ENCODE measurements around the gene ZNF385D.

ZNF385D gene

GRCh38 chr3:21750831-21751391, at the start of gene ZNF385D:
TSS of gene ZNF385D (minus strand) at chr3:21751210. CDS start at chr3:21750916, 294 bp downstream.
- peak; percentile 21 for DNase-seq

DNA sequence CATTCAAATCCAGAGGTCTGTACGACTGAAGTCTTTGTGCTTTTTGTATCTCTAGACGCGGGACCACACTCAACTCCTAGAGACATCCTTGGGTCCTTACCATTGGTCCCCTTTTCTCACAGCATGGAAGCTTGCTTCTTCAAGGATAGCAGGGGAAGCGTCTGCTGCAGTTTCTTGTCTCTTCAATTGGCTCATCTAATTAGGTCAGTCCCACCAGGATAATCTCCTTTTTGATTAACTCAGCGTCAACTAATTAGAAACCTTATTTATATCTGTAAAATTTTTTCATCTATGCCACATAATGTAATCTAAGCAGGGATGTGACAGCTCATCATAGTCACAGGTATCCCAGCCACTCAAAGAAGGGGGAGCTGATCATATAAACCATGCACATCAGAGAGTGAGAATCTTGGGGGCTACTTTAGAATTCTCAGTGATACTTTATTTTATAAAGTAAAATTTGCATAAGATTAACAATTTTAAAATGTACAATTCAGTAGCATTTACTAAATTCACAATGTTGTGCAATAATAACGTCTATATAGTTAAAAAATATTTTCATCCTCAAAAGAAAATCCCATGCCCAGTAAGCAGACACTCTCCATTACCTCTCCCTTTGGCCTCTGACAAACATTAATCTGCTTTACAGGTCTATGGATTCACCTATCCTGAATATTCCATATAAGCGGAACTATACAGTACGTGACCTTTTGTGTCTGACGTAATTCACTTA, 47.5 kb upstream of the ZNF385D start:
- DNase-seq, result no peak

DNA sequence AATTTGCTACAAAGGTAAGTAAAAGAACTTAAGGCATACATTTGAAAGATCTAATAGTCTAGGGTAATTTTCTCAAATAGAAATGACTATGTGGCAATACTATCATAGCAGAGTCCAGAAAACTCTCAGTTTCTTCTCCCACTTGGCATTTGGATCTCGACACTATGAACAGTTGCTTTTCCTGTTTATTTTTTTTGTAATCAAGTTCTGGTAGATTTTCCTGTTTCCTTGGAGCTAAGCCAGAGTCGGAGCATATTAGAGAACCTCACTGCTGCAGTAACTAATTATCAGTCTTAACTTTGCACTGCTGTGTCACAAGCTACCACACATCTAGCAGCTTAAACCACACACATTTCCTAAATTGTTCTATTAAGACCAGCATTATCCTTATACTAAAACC, 44.9 kb upstream of the ZNF385D start:
- DNase-seq, result no peak

DNA sequence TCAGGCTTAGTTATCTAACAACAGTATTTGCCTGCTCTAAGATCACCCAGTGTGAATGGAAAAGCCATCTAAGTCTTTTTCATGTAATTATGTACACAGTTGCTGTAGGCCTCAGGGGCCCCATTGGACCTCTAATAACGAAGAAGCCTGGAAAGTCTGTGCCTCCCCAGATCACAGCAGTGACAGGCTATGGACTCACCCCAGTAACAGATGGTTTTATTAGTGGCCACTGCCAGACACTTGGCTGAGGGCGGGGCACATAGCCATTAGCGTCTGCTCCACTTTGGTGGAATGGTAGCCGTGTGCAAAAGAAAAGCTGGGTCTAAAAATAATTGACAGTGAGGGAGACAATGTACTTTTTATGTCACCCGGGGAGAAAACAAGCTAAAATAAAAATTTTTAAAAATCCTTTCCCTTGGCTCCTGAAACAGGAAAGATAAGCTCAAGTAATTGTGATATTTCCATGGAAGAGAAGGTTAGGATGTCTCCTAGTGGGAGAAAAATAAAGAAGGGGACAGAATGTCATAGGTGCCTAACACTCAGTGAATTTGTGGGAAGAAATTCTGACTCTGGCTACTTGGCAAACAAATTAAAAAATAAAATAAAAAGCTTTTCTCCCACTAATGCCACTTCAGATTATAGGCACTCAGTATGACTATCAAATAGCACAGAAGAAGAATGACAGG, 44.3 kb upstream of the ZNF385D start:
- peak; percentile 8 for DNase-seq

DNA sequence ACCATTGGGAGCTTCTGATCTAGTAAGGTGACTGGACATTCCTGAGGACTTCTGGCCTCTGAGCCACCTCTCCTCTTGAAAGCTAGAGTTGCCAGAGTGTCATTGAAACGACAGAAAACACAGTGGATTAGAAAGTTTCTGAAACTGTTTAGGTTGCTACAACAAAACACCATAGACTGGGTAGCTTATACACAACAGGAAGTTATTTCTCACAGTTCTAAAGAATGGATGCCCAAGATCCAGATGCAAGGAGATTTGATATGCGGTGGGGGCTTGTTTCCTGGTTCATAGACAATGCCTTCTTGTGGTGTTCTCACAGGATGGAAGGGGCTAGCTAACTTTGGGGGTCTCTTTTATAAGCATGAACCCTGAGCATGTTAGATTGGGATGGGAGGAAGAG, 43.3 kb upstream of the ZNF385D start:
- DNase-seq, result no peak

DNA sequence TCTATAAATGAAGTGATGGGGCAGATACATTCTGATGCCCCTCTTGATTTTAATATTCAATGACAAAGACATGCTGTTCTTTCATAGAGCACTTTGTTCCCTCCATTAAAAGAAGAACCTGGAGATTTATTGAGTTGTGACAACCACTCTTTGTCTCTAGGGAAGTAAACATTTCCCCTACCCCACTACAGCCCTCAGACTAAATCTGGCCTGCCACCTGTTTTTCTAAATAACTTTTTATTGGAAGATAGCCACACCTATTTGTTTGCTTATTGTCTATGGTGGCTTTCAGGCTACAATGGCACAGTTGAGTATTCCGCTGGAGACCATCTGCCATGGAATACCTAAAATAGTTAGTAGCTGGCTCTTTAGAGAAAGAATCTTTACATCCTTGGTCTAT, 41.2 kb upstream of the ZNF385D start:
- DNase-seq, result peak; percentile 8

- no peak for DNase-seq
These were observed 40.3 kb upstream of the ZNF385D start for GRCh38 chr3:21791356-21791755.

DNA sequence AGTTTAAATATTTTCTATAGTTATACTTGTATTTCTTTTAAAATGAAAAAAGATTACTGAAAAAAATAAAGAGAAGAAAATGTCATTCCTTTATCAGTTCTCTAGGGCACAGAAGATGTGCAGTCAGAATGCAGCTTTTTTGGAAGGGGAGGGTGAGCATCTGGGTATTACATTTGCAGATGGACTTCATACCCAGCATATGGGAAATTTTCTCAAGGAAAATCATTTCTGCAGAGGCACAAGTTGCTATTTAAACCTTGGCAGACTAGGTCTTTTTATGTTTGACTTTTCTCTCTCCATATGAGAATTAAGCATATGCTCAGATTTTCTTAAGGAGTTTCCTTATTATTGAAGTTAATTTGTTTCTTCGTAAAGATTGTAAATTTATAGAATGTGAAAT, 39.5 kb upstream of the ZNF385D start:
- DNase-seq, result no peak

DNA sequence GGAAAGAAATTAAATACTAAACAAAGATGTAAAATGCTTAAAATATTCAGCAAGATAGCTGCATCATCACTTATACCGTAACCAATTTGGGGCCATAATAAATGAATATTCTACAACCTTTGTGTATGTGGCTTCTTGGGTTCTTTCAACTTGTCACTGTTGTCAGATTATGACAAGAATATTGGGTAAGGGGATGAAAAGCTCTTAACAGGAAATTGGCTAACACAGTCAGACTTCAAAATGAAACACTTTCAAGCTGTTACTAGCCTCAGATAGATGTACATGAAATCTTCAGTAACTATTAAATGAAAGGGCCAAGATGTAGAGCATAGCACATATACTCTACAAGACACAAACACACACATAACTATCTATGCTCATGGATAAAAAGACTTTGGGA, 38.7 kb upstream of the ZNF385D start:
- no peak for DNase-seq

- no peak for DNase-seq
These were observed 35.4 kb upstream of the ZNF385D start for GRCh38 chr3:21786438-21786797.

DNA sequence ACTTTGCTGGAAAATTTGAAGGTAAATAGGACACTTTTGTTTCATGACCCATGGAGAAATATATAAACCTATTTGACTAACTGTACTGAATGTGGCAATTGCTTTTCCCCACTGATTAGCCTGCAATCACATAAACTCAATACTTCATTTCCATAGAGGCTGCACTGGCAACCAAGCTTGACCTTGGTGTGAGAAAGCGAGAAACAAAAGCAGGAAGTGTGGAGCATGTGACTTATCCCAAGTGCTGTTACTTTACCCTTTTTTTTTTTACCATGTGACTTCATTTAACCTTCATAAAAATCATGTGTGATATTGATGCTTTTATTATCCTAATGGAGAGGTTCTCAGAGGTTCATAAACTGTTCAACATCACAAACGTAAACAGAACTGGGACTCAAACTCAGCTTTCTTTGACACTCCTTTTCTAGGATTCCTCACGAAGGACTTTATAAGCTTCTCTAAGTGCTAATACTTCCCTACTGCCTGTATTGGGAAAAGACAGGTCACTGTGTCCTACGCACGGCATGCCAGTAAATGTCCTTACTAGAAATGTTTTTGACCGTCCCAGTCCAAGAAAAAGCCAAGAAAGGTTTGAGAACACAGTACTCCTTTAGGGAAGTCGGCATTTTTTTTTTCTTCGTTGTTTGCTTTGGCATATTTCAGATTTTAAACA, 34.9 kb upstream of the ZNF385D start:
- DNase-seq, result no peak

DNA sequence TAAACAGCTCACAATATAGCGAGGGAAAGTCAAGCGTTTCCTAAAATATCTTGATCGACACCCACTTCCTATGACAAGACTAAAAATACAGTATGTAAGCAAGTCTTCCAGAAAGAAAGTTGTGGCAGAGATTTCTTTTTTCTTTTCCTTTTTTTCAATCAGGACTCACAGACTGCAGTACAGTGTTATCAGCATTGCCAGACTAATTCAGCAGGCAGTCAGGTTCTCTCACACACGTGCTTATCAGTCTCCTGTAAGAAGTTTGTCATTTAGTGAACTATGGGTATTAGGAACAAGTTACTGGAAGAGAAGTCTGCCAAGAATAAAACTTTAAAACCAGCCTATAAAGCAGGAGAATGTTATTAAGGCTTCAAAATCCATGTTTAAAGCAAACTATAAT, 32.8 kb upstream of the ZNF385D start:
- no peak for DNase-seq

GRCh38 chr3:21781355-21781754, 30.3 kb upstream of the ZNF385D start:
- DNase-seq, result no peak

- peak; percentile 26 for DNase-seq
These were observed 28.9 kb upstream of the ZNF385D start for GRCh38 chr3:21779909-21780308.

GRCh38 chr3:21778715-21779114, 27.7 kb upstream of the ZNF385D start:
- no peak for DNase-seq

GRCh38 chr3:21777821-21778220, 26.8 kb upstream of the ZNF385D start:
- no peak for DNase-seq

DNA sequence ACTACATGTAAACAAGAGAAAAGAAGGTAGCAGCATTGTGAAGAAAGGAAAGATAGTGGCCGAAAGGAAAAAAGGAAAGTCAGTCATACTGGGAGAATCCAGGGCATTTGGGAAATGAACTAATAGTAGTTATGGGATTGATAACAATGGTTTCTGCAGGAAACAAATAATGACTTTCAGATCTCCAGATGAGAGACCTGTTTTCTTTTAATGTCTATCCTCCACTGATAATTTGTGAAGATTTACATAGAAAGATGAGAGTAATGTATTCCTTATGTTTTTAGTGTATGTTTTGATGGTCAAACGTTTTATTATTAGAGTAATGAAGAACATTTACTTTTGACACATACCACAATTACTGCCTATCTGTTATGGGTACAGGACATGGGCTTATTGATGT, 15.0 kb upstream of the ZNF385D start:
- DNase-seq, result no peak

- no peak for DNase-seq
These were observed 4.9 kb upstream of the ZNF385D start for GRCh38 chr3:21755896-21756295.

GRCh38 chr3:21754839-21755238, 3.8 kb upstream of the ZNF385D start:
- no peak for DNase-seq

- DNase-seq, result peak; percentile 39
These were observed 1.8 kb upstream of the ZNF385D start for GRCh38 chr3:21752749-21753347.

GRCh38 chr3:21751886-21752285, 876 bp upstream of the ZNF385D start:
- no peak for DNase-seq

- no peak for DNase-seq
These were observed 822 bp downstream of the ZNF385D start for GRCh38 chr3:21750080-21750696.

GRCh38 chr3:21747966-21748555, 2.9 kb downstream of the ZNF385D start:
- DNase-seq, result no peak

Data from NCI-H1436 (cell line).